Brain microvascular endothelial cell (primary cell): ENCODE measurements around the gene THAP12.
"Not testable (repeated sequence)": the region's sequence is repeated elsewhere in the genome, so short reads cannot be mapped to it uniquely, and the experiment has no call there.

Experiments used
- DNase-seq: peaks from one replicate; pipeline ENCODE4 v3.0.0-alpha.2; 2020
- H3K27ac ChIP-seq: fragments of 250-450 bp; sonication (Bioruptor Pico); 2 replicates; pipeline ENCODE4 v1.5.1; 2020; ENCODE audit warnings: mild to moderate bottlenecking, moderate library complexity
- H3K27me3 ChIP-seq: fragments of 250-450 bp; sonication (Bioruptor Pico); replicated peaks from 2 replicates; pipeline ENCODE4 v1.5.1; 2020; ENCODE audit warnings: mild to moderate bottlenecking
- H3K36me3 ChIP-seq: fragments of 250-450 bp; sonication (Bioruptor Pico); replicated peaks from 2 replicates; pipeline ENCODE4 v1.5.1; 2020; ENCODE audit warnings: mild to moderate bottlenecking
- H3K4me3 ChIP-seq: 2 replicates; pipeline ENCODE4 v1.5.1; 2011; ENCODE audit warnings: low read depth, mild to moderate bottlenecking, control low read depth, low read length, moderate library complexity
- in situ Hi-C: cut with HindIII; loops from 2 replicates; pipeline ENCODE4 v1.10.0; 2017; ENCODE audit warnings: low sequenced_read_pairs, low pct_ligation_motif_present
- TF ChIP-seq, protein P1 (sequence below): IDR thresholded peaks from 2 replicates; pipeline ENCODE4 v1.5.1; 2011; ENCODE audit warnings: low read depth, mild to moderate bottlenecking, moderate library complexity, low read length, control low read depth, inconsistent platforms; ENCODE audit errors: missing control alignments

Gene THAP12

DNA sequence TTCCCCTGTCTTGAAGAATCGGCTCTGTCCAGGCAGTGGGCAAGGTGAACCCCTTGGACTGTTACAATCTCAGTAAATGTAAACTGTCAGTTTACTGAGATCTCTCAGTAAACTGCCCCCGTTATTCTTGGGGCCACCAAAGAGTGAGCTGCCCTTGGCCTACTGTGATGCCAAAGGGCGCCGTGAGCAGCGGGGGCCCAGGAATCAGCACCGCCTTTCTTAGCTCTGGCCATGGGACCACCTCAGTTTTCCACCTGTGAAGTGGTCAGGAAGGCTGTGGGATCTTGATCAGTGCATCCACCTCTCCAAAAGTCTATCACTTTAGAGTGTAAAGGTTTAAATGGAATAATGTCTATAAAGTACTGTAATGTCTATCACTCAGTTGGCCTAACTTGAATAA, 57.1 kb downstream of the THAP12 start:
- in situ Hi-C loops = no loop called here

DNA sequence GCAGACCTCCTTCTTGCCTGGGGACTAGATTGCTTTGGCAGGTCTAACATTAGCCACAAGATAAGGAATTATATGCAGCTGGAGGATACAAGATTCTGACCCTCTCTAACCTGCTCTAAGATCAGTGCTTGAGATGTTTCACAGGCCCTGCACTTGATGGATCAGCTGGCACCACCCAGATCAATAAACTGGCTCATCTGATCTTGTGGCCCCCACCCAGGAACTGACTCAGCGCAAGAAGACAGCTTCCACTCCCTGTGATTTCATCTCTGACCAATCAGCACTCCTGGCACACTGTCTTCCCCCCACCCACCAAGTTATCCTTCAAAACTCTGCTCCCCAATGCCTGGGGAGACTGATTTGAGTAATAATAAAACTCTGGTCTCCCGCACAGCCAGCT, 57.6 kb downstream of the THAP12 start:
- H3K4me3 ChIP-seq, H3K36me3 ChIP-seq, in situ Hi-C loops, H3K27ac ChIP-seq, DNase-seq: not testable (repeated sequence)
- H3K27me3 ChIP-seq = peaks cover 19% of the 10 kb centered on the region

More for the DNA sequence above, 57.1 kb downstream of the THAP12 start:
- no peak for DNase-seq
- Histone ChIP-seq H3K27me3 (peaks cover 19% of the 10 kb centered on the region), H3K27ac (no peak overlapping the region), H3K36me3 (no peaks in the 10 kb centered on the region), H3K4me3 (no peak overlapping the region)
- TF ChIP-seq, protein P1, sequence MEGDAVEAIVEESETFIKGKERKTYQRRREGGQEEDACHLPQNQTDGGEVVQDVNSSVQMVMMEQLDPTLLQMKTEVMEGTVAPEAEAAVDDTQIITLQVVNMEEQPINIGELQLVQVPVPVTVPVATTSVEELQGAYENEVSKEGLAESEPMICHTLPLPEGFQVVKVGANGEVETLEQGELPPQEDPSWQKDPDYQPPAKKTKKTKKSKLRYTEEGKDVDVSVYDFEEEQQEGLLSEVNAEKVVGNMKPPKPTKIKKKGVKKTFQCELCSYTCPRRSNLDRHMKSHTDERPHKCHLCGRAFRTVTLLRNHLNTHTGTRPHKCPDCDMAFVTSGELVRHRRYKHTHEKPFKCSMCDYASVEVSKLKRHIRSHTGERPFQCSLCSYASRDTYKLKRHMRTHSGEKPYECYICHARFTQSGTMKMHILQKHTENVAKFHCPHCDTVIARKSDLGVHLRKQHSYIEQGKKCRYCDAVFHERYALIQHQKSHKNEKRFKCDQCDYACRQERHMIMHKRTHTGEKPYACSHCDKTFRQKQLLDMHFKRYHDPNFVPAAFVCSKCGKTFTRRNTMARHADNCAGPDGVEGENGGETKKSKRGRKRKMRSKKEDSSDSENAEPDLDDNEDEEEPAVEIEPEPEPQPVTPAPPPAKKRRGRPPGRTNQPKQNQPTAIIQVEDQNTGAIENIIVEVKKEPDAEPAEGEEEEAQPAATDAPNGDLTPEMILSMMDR = no peak

DNA sequence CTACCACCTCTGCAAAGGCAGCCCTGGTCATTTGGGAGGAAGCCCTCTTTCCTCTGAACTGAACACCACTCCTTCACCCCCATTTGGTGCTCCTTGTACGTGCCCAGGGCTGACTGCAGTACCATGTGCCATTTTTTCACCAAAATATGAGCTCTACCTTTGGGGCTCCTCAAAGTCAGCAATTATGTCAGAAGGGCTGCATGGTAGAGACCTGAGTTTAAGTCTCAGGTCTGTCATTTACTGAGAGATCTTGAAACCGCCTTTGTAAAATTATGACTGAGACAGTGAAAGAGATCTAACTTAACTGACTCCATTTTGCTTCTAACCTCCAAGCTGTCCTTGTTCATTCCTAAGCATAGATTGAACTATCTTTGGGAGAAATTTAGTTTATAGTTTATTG, 58.0 kb downstream of the THAP12 start:
- Histone ChIP-seq H3K27ac (no peak overlapping the region), H3K4me3 (no peak overlapping the region), H3K36me3 (no peaks in the 10 kb centered on the region), H3K27me3 (peaks cover 19% of the 10 kb centered on the region)
- DNase-seq = no peak
- TF ChIP-seq, protein P1 = no peak
- in situ Hi-C loops = no loop called here

DNA sequence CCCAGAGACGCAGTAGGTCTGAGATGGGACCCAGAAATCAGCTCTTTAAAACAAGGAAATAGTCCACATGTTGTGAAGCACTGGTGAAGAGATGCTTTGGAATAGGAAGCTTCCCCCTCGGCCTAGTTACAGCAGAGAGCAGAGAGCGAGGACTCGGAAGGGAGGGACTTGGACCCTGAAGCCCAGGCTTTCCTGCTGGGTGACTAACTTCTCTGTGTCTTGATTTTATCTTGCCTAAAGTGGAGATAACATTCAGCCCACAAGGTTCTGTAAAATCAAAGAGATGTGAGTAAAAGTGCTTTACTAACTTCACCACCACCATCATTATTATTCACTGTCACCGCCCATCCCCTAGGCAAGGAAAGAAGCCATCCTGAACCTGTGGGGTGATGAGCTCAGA, 58.4 kb downstream of the THAP12 start:
- H3K27ac ChIP-seq = no peak overlapping the region
- TF ChIP-seq, protein P1 = no peak
- H3K36me3 ChIP-seq = no peaks in the 10 kb centered on the region
- H3K4me3 ChIP-seq = no peak overlapping the region
- DNase-seq = no peak
- in situ Hi-C loops = no loop called here
- peaks cover 19% of the 10 kb centered on the region for H3K27me3 ChIP-seq

DNA sequence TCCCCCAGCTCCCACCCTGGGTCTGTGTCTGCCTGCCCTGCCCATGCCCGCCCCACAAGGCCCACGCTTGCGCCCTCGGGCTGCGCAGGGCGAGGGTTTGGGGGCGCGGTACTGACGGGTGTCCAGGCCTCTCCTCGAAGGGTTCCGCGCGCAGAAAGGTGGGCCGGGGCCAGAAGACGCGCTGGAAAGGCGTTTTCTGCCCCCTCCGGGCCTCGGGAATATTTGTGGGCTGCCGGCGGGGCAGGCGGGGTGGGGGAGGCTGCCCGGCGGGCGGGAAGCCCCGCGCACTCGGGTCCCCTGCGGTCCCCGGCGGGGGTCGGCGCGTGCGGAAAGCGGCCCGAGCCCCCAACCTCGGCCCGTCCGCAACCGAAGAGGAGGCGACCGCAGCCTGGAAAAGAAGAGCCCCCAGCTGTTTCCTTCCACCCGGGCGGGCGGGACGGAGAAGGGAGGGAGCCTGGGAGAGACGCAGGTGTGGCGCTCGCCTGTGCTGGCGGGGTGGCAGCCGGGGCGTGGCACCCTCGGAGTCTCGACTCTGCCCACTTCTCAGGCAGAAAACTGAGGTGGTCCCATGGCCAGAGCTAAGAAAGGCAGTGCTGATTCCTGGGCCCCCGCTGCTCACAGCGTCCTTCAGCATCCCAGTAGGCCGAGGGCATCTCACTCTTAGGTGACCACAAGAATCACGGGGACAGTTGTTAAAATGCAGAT, 59.0 kb downstream of the THAP12 start:
- TF ChIP-seq, protein P1 = no peak
- no peak overlapping the region for H3K27ac ChIP-seq
- DNase-seq = no peak
- no peak overlapping the region for H3K4me3 ChIP-seq
- in situ Hi-C loops = no loop called here
- H3K36me3 ChIP-seq = no peaks in the 10 kb centered on the region
- H3K27me3 ChIP-seq = peaks cover 19% of the 10 kb centered on the region

DNA sequence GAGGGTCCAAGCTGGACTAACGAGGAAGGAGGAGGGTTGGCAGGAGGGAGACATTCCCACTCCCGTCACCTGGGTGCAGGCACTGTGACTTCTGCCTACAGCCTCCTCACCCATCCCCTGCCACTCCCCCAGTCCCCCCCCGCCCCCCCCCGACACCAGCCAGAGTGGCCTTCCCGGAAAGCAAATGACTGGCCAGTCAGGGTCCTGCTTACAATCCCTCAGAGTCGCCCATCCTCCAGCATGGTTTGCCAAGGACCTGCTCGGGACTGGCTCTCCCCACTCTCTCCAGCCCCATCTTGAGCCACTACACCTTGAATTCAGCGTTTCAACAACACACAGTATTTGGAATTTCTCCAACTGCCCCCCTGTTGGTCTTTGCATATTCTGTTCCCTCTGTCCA, 59.6 kb downstream of the THAP12 start:
- Histone ChIP-seq H3K4me3 (no peak overlapping the region), H3K27me3 (peaks cover 19% of the 10 kb centered on the region), H3K27ac (no peak overlapping the region), H3K36me3 (no peaks in the 10 kb centered on the region)
- DNase-seq = no peak
- TF ChIP-seq, protein P1 = no peak
- in situ Hi-C loops = no loop called here
